Kidney epithelial cell (primary cell): ENCODE measurements around the gene ABHD14A. TPM values are rescaled to one million over a fixed set of nuclear protein-coding genes. Genes with fewer than 3 reads are reported as not detected.

Source experiments
- DNase-seq: peaks from one replicate; pipeline ENCODE4 v3.0.0-alpha.2; 2010; ENCODE audit warnings: low read depth
- H3K27me3 ChIP-seq: 2 replicates; pipeline ENCODE4 v1.6.0; 2011; ENCODE audit warnings: low read length; ENCODE audit not compliant: control insufficient read depth, insufficient read depth
- H3K36me3 ChIP-seq: 2 replicates; pipeline ENCODE4 v1.5.1; 2011; ENCODE audit warnings: low read length; ENCODE audit not compliant: control insufficient read depth, insufficient read depth
- H3K4me3 ChIP-seq: 2 replicates; pipeline ENCODE4 v1.5.1; 2011; ENCODE audit warnings: low read depth, mild to moderate bottlenecking, control low read depth, low read length
- CTCF ChIP-seq: IDR thresholded peaks from 2 replicates; pipeline ENCODE4 v1.5.1; 2011; ENCODE audit warnings: mild to moderate bottlenecking, moderate library complexity, low read length, control low read depth, inconsistent platforms; ENCODE audit not compliant: insufficient read depth, poor library complexity, severe bottlenecking
- total RNA-seq: library from RNA; depleted of rRNA; stranded (reverse); fragments of >200 nt; gene quantifications from 2 replicates; pipeline ENCODE4 v1.2.3, GENCODE V29; 2015

The ABHD14A gene
- total RNA-seq, 1 donor from 2014 or later: 15.3 TPM

GRCh38 chr3:52023860-52024764 lies 49.2 kb downstream of the ABHD14A start:
- H3K27me3 ChIP-seq: no peaks in the 10 kb centered on the region
- no peak overlapping the region for H3K4me3 ChIP-seq
- no peaks in the 10 kb centered on the region for H3K36me3 ChIP-seq
- no peak for TF ChIP-seq CTCF
- DNase-seq: no peak

DNA sequence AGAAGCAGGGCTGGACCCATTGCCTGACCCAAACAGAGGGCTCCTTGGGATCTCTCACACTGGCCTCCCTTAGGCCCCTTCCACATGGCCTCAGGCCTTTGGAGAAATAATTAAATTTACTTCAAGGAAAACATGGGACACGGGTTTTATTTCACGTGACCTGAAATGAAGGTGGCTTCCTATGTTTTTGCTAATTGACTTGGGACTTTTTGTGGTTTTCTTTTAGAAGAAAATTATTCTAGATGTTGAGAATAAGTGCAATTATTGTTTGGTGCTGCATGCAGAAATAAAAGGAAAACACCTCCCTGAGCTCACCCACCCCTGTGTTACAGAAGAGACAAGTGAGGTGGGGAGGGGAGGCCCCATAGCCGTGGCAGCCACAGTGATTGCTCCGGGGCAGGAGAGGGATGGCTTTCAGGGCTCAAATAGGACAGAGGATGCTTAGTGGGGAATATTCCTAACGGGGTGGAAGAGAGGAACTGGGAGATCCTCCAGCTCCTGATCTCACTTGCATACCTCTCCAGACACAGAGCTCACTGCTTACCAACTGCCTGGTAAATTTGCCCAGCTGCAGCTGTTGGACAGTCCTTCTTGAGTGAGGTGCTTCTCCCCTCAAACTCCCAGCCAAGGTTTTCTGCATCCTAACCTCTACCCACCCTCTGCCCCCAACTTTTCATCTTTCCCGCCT lies 50.0 kb downstream of the ABHD14A start:
- Histone ChIP-seq H3K4me3 (no peak overlapping the region), H3K36me3 (no peaks in the 10 kb centered on the region), H3K27me3 (no peaks in the 10 kb centered on the region)
- no peak for TF ChIP-seq CTCF
- no peak for DNase-seq

DNA sequence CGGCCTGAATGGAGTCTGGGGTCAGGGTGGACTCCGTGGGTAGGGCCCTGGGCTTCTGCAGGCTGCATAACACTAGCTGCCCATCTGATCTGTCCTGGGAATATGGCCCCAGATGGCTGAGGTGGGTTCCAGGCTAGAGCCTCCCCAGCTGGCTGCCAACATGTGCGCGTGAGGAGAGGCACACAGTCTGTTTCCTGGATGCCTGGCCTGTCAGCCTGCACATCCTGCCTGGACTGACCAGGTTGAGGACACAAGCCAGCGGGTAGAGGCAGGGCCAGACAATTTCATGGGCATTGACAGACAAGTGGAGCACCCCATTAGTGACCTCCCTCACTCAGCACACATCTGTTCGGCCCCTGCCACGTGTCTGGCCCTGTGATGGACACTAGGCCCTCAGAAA lies 50.6 kb downstream of the ABHD14A start:
- TF ChIP-seq CTCF: no peak
- Histone ChIP-seq H3K27me3 (no peaks in the 10 kb centered on the region), H3K36me3 (no peaks in the 10 kb centered on the region), H3K4me3 (no peak overlapping the region)
- no peak for DNase-seq

DNA sequence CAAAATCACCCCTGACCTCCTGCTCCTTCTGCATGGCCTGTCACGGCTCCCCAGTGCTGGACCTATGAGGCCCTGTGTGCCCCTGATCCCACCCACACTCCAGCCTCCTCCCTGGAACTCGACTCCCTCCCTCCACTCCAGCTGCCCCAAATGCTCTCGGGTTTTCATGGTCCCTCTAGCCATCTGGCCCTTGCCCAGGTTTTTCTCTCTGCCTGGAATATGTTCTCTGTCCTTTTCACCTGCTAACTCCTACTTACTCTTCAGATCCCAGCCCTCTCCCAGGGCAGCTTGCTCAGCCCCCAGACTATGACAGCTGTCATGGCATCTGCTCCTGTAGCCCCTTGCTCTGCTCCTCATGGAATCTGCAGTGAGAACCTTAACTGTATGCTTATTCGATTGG lies 51.2 kb downstream of the ABHD14A start:
- H3K36me3 ChIP-seq: no peaks in the 10 kb centered on the region
- H3K4me3 ChIP-seq: no peak overlapping the region
- DNase-seq: no peak
- TF ChIP-seq CTCF: no peak
- no peaks in the 10 kb centered on the region for H3K27me3 ChIP-seq

DNA sequence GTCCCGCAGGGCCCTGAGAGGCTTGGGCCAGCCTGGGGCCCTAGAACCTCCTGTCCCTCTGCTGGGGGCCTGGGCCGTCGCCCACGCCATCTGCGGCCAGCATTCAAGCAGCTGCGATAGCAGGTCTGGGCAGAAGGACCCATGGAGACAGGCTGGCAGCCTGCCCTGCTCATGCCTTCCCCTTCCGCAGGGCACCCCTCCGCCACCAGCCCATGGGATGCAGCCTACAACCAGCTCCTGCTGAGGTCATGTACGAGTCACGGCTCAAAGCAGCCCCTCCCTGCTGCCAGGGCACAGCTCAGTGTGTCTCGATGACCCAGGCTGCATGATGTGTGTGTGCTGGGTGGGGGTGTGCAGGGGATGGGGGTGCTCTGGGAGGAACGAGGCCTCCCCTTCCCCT lies 53.7 kb downstream of the ABHD14A start:
- Histone ChIP-seq H3K4me3 (no peak overlapping the region), H3K27me3 (no peaks in the 10 kb centered on the region), H3K36me3 (no peaks in the 10 kb centered on the region)
- DNase-seq: no peak
- no peak for TF ChIP-seq CTCF
